NCI-H2107 (cell line): ENCODE measurements around the gene PRKCQ.
"Not testable (repeated sequence)": the region's sequence is repeated elsewhere in the genome, so short reads cannot be mapped to it uniquely, and the experiment has no call there.

Experiments used
- DNase-seq: peaks from one replicate; lab custom pipeline; 2025; lab: John Stamatoyannopoulos, UW

PRKCQ gene

GRCh38 chr10:6384031-6384430 lies 196.0 kb downstream of the PRKCQ start:
- DNase-seq = no peak

- DNase-seq = no peak
Observed at GRCh38 chr10:6383096-6383812, 196.8 kb downstream of the PRKCQ start.

- DNase-seq = no peak
Observed at GRCh38 chr10:6382081-6382480, 198.0 kb downstream of the PRKCQ start.

- DNase-seq = not testable (repeated sequence)
Observed at GRCh38 chr10:6380478-6380877, 199.6 kb downstream of the PRKCQ start.

- DNase-seq = no peak
Observed at GRCh38 chr10:6379015-6379776, 200.9 kb downstream of the PRKCQ start.
